CD14-positive monocyte (primary cell): ENCODE results near the gene CCDC170. TPM values are rescaled to one million over a fixed set of nuclear protein-coding genes. Genes with fewer than 3 reads are reported as not detected.

Source experiments
- DNase-seq, 3 donors: peaks; one replicate each; pipeline ENCODE4 v3.0.0-alpha.2; 2011 to 2022
- H2AFZ ChIP-seq: 2 replicates; pipeline ENCODE4 v1.6.0; 2012; ENCODE audit warnings: mild to moderate bottlenecking, low read depth, low read length, inconsistent platforms; ENCODE audit not compliant: insufficient read depth, poor library complexity, severe bottlenecking
- H3K27ac ChIP-seq, 2 donors: 1 replicate in 1 of 2; 2 replicates in 1 of 2; pipeline ENCODE4 v1.5.1; 2012 to 2013; ENCODE audit warnings: low read length in 2 of 2, control low read depth in 1 of 2, inconsistent platforms in 1 of 2, low read depth in 1 of 2, mild to moderate bottlenecking in 1 of 2
- H3K27me3 ChIP-seq, 2 donors: one replicate each; pipeline versions ENCODE4 v1.6.0 to v1.6.1; 2011 to 2013; ENCODE audit warnings: low read length in 2 of 2; ENCODE audit not compliant: control insufficient read depth in 2 of 2, insufficient read depth in 2 of 2
- H3K36me3 ChIP-seq, 2 donors: replicated peaks in 1 of 2; 1 replicate in 1 of 2; 2 replicates in 1 of 2; pipeline versions ENCODE4 v1.5.1 to v1.6.1; 2012 to 2013; ENCODE audit warnings: low read length in 2 of 2, control low read depth in 1 of 2, inconsistent platforms in 1 of 2, mild to moderate bottlenecking in 1 of 2; ENCODE audit not compliant: insufficient read depth in 2 of 2, control insufficient read depth in 1 of 2
- H3K4me1 ChIP-seq, 2 donors: 1 replicate in 1 of 2; 2 replicates in 1 of 2; pipeline versions ENCODE4 v1.5.1 to v1.6.1; 2012 to 2013; ENCODE audit warnings: low read length in 2 of 2, control low read depth in 1 of 2, inconsistent platforms in 1 of 2, mild to moderate bottlenecking in 1 of 2, moderate library complexity in 1 of 2; ENCODE audit not compliant: insufficient read depth in 2 of 2, control insufficient read depth in 1 of 2
- H3K4me2 ChIP-seq: replicated peaks from 2 replicates; pipeline ENCODE3; 2012; ENCODE audit warnings: low read length, moderate library complexity, mild to moderate bottlenecking; ENCODE audit not compliant: poor library complexity, severe bottlenecking; ENCODE audit errors: extremely low read depth
- H3K4me3 ChIP-seq, 3 experiments: fragments of 200-600 bp in 1 of 3; sonication (generic) in 1 of 3; replicated peaks in 1 of 3; 1 replicate in 2 of 3; 2 replicates in 1 of 3; pipeline ENCODE4 v1.5.1; 2011 to 2013; ENCODE audit warnings: low read length in 3 of 3, mild to moderate bottlenecking in 3 of 3, control low read depth in 2 of 3, low read depth in 2 of 3, inconsistent platforms in 1 of 3, moderate library complexity in 1 of 3
- H3K79me2 ChIP-seq: 2 replicates; pipeline ENCODE4 v1.6.0; 2012; ENCODE audit warnings: mild to moderate bottlenecking, control low read depth, inconsistent platforms, low read length, moderate library complexity; ENCODE audit not compliant: insufficient read depth
- H3K9ac ChIP-seq: 2 replicates; pipeline ENCODE4 v1.6.0; 2017; ENCODE audit warnings: low read length, mild to moderate bottlenecking; ENCODE audit not compliant: insufficient read depth, poor library complexity, severe bottlenecking
- H3K9me3 ChIP-seq, 2 donors: replicated peaks in 1 of 2; 1 replicate in 1 of 2; 2 replicates in 1 of 2; pipeline versions ENCODE4 v1.5.1 to v1.6.1; 2012 to 2013; ENCODE audit warnings: low read length in 2 of 2, control low read depth in 1 of 2; ENCODE audit not compliant: control insufficient read depth in 1 of 2, insufficient read depth in 1 of 2
- H4K20me1 ChIP-seq: 2 replicates; pipeline ENCODE4 v1.6.0; 2012; ENCODE audit warnings: mild to moderate bottlenecking, low read length, control low read depth, moderate library complexity; ENCODE audit not compliant: insufficient read depth
- H3K27ac Mint-ChIP-seq, 7 donors: one replicate each; pipeline ENCODE4 v1.8.0; 2020; ENCODE audit warnings: mild to moderate bottlenecking in 7 of 7, mixed read lengths in 7 of 7, moderate library complexity in 6 of 7, inconsistent platforms in 2 of 7
- H3K27me3 Mint-ChIP-seq, 3 donors: one replicate each; pipeline ENCODE4 v1.8.0; 2021 to 2022; ENCODE audit warnings: low read depth in 3 of 3, mild to moderate bottlenecking in 3 of 3, mixed read lengths in 3 of 3, moderate library complexity in 3 of 3, inconsistent platforms in 1 of 3
- H3K36me3 Mint-ChIP-seq, 2 donors: one replicate each; pipeline ENCODE4 v1.8.0; 2020; ENCODE audit warnings: mixed read lengths in 2 of 2, inconsistent platforms in 1 of 2, mild to moderate bottlenecking in 1 of 2
- H3K4me1 Mint-ChIP-seq: one replicate; pipeline ENCODE4 v1.8.0; 2020; ENCODE audit warnings: mild to moderate bottlenecking, mixed read lengths
- H3K4me3 Mint-ChIP-seq, 2 donors: one replicate each; pipeline ENCODE4 v1.8.0; 2020; ENCODE audit warnings: mild to moderate bottlenecking in 2 of 2, mixed read lengths in 2 of 2, moderate library complexity in 1 of 2
- H3K9me3 Mint-ChIP-seq, 7 donors: one replicate each; pipeline ENCODE4 v1.8.0; 2020 to 2022; ENCODE audit warnings: mixed read lengths in 7 of 7, mild to moderate bottlenecking in 6 of 7, moderate library complexity in 6 of 7, inconsistent platforms in 2 of 7
- CTCF ChIP-seq: fragments of 200-600 bp; IDR thresholded peaks from one replicate; pipeline ENCODE4 v1.8.0; 2022; ENCODE audit warnings: antibody characterized with exemption, mild to moderate bottlenecking
- WGBS: methylation state at CpG from one replicate; pipeline ENCODE4 v1.1.5; 2013; ENCODE audit warnings: missing lambda C conversion rate; ENCODE audit not compliant: insufficient coverage; 5-methylcytosine and 5-hydroxymethylcytosine counted together
- intact Hi-C, 2 donors: fragments of 100-400 bp; cut with micrococcal nuclease; formaldehyde crosslinking; loops; one replicate each; pipeline versions ENCODE4 v1.15.0 to v1.15.1; 2023
- polyA plus RNA-seq, 3 donors: library from polyadenylated mRNA; depleted of rRNA in 1 of 3; unstranded in 2 of 3; stranded (reverse) in 1 of 3; fragments of 300-500 nt in 2 of 3; fragments of >200 nt in 1 of 3; fragmentation: Illumina TruSeq in 2 of 3; gene quantifications; 1 replicate in 2 of 3; 2 replicates in 1 of 3; pipeline ENCODE4 v1.2.3, GENCODE V29; 2012 to 2021

CCDC170 gene
- polyA plus RNA-seq, 3 donors, result 4.2 to 7.0 (median 6.3) TPM

GRCh38 chr6:151523034-151523433 lies 29.2 kb downstream of the CCDC170 start:
- no peak overlapping the region for H3K4me2 ChIP-seq
- WGBS, result no CpG with 5 or more reads among the region's 1 CpG
- no peak for TF ChIP-seq CTCF
- H3K4me1 ChIP-seq, result no peaks in the 10 kb centered on the region
- intact Hi-C loops, result no loop called here
- H3K36me3 ChIP-seq, result no peaks in the 10 kb centered on the region
- no peaks in the 10 kb centered on the region for H3K27me3 ChIP-seq
- H4K20me1 ChIP-seq, result no peaks in the 10 kb centered on the region
- Mint-ChIP-seq H3K36me3 (peaks cover 6 to 8% of the 10 kb centered on the region in 2 donors), H3K27ac (no peak overlapping the region), H3K27me3 (peaks cover 0 to 5% (median 0%) of the 10 kb centered on the region in 3 donors), H3K4me1 (no peaks in the 10 kb centered on the region), H3K4me3 (no peak overlapping the region), H3K9me3 (peaks cover 44 to 64% (median 55%) of the 10 kb centered on the region in 7 donors)
- H3K27ac ChIP-seq, result no peak overlapping the region
- DNase-seq, result no peak
- no peak overlapping the region for H2AFZ ChIP-seq
- no peak overlapping the region for H3K4me3 ChIP-seq
- H3K9ac ChIP-seq, result no peak overlapping the region
- H3K9me3 ChIP-seq, result peaks cover 47 to 55% of the 10 kb centered on the region in 2 donors
- no peaks in the 10 kb centered on the region for H3K79me2 ChIP-seq

DNA sequence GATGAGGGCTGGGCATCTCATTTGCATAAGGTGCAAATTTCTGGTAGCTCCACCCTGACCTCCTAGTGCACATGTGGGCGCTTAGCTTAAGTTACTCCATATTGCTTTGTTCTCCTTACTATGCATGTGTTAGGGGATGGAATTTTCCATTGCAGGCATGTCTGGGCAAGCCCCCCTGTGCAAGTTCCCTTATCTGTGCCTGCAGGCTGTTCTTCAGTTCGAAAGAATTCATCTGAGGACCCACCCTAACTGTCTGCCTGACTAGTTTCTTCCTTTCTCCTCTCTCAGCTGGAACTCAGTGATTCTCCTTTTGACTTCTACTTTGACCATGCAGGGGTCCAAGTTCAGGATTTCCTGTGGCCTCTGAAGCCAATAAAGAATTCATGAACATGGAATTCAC lies 30.2 kb downstream of the CCDC170 start:
- Mint-ChIP-seq H3K36me3 (peaks cover 3 to 5% of the 10 kb centered on the region in 2 donors), H3K4me1 (no peaks in the 10 kb centered on the region), H3K27me3 (peaks cover 0 to 5% (median 0%) of the 10 kb centered on the region in 3 donors), H3K4me3 (no peak overlapping the region), H3K9me3 (peaks cover 37 to 54% (median 44%) of the 10 kb centered on the region in 7 donors), H3K27ac (no peak overlapping the region)
- H3K4me1 ChIP-seq, result no peaks in the 10 kb centered on the region
- H3K27me3 ChIP-seq, result no peaks in the 10 kb centered on the region
- TF ChIP-seq CTCF, result no peak
- intact Hi-C loops, result no loop called here
- no peak overlapping the region for H3K4me2 ChIP-seq
- H3K9ac ChIP-seq, result no peak overlapping the region
- no peaks in the 10 kb centered on the region for H3K79me2 ChIP-seq
- no peaks in the 10 kb centered on the region for H4K20me1 ChIP-seq
- peaks cover 37 to 45% of the 10 kb centered on the region in 2 donors for H3K9me3 ChIP-seq
- 60% methylated on average over 1 of the region's 2 CpGs for WGBS
- H3K4me3 ChIP-seq, result no peak overlapping the region
- no peak for DNase-seq
- no peak overlapping the region for H3K27ac ChIP-seq
- H2AFZ ChIP-seq, result no peak overlapping the region
- no peaks in the 10 kb centered on the region for H3K36me3 ChIP-seq
